CD8-positive, alpha-beta memory T cell (primary cell): ENCODE results near the gene CHEK1. TPM values are rescaled to one million over a fixed set of nuclear protein-coding genes. Genes with fewer than 3 reads are reported as not detected.
A peak's percentile ranks its signal among the peaks of the same experiment; 100 is the strongest.

Source experiments
- CTCF ChIA-PET: fragments of 350-600 bp; sonication (Branson Sonifier 250); formaldehyde crosslinking; loops from one replicate; lab custom pipeline; 2021; ENCODE audit warnings: antibody characterized with exemption; lab: Charles Lee
- POLR2A ChIA-PET: fragments of 350-600 bp; sonication (Branson Sonifier 250); formaldehyde crosslinking; loops from one replicate; lab custom pipeline; 2021; ENCODE audit warnings: antibody characterized with exemption; lab: Charles Lee
- DNase-seq, 5 donors: peaks; one replicate each; pipeline versions ENCODE4 v3.0.0 to v3.0.0-alpha.2; 2020 to 2022; ENCODE audit warnings: mixed read lengths in 1 of 5
- H3K27ac ChIP-seq: one replicate; pipeline ENCODE4 v1.7.0; 2013; ENCODE audit warnings: low read depth, mild to moderate bottlenecking, low read length, moderate library complexity
- H3K27me3 ChIP-seq: 2 replicates; pipeline ENCODE4 v1.7.0; 2013; ENCODE audit warnings: low read length, mild to moderate bottlenecking; ENCODE audit not compliant: insufficient read depth, poor library complexity, severe bottlenecking
- H3K36me3 ChIP-seq: 2 replicates; pipeline ENCODE4 v1.7.0; 2013; ENCODE audit warnings: mild to moderate bottlenecking, low read length, moderate library complexity; ENCODE audit not compliant: insufficient read depth
- H3K4me1 ChIP-seq: 2 replicates; pipeline ENCODE4 v1.7.0; 2013; ENCODE audit warnings: mild to moderate bottlenecking, low read length, moderate library complexity; ENCODE audit not compliant: insufficient read depth
- H3K4me3 ChIP-seq: 2 replicates; pipeline ENCODE4 v1.7.0; 2013; ENCODE audit warnings: mild to moderate bottlenecking, low read length
- H3K9me3 ChIP-seq: 2 replicates; pipeline ENCODE4 v1.7.0; 2013; ENCODE audit warnings: mild to moderate bottlenecking, low read length
- H3K27ac Mint-ChIP-seq, 8 donors: one replicate each; pipeline ENCODE4 v1.8.0; 2020 to 2021; ENCODE audit warnings: mixed read lengths in 8 of 8, mild to moderate bottlenecking in 6 of 8, inconsistent platforms in 3 of 8, moderate library complexity in 3 of 8
- H3K27me3 Mint-ChIP-seq, 2 donors: one replicate each; pipeline ENCODE4 v1.8.0; 2020 to 2021; ENCODE audit warnings: mixed read lengths in 2 of 2, mild to moderate bottlenecking in 1 of 2, moderate library complexity in 1 of 2
- H3K36me3 Mint-ChIP-seq, 3 donors: one replicate each; pipeline ENCODE4 v1.8.0; 2020 to 2021; ENCODE audit warnings: mixed read lengths in 3 of 3, inconsistent platforms in 1 of 3, mild to moderate bottlenecking in 1 of 3
- H3K4me1 Mint-ChIP-seq, 3 donors: one replicate each; pipeline ENCODE4 v1.8.0; 2020 to 2021; ENCODE audit warnings: mixed read lengths in 3 of 3, inconsistent platforms in 1 of 3, mild to moderate bottlenecking in 1 of 3
- H3K4me3 Mint-ChIP-seq, 7 donors: one replicate each; pipeline ENCODE4 v1.8.0; 2020 to 2021; ENCODE audit warnings: mixed read lengths in 7 of 7, mild to moderate bottlenecking in 6 of 7, moderate library complexity in 4 of 7, inconsistent platforms in 2 of 7
- H3K9me3 Mint-ChIP-seq, 5 donors: one replicate each; pipeline ENCODE4 v1.8.0; 2020 to 2022; ENCODE audit warnings: mixed read lengths in 5 of 5, mild to moderate bottlenecking in 3 of 5, moderate library complexity in 2 of 5, inconsistent platforms in 1 of 5
- polyA plus RNA-seq: library from polyadenylated mRNA; unstranded; fragments of 300-500 nt; fragmentation: Illumina TruSeq; gene quantifications from one replicate; pipeline ENCODE4 v1.2.3, GENCODE V29; 2021
- total RNA-seq, 2 experiments: library from RNA; stranded (reverse); gene quantifications; one replicate each; pipeline ENCODE4 v1.2.3, GENCODE V29; 2021

The CHEK1 gene
- total and polyA plus RNA-seq, 3 experiments from 2014 or later = 1.2 to 144 (median 139) TPM

DNA sequence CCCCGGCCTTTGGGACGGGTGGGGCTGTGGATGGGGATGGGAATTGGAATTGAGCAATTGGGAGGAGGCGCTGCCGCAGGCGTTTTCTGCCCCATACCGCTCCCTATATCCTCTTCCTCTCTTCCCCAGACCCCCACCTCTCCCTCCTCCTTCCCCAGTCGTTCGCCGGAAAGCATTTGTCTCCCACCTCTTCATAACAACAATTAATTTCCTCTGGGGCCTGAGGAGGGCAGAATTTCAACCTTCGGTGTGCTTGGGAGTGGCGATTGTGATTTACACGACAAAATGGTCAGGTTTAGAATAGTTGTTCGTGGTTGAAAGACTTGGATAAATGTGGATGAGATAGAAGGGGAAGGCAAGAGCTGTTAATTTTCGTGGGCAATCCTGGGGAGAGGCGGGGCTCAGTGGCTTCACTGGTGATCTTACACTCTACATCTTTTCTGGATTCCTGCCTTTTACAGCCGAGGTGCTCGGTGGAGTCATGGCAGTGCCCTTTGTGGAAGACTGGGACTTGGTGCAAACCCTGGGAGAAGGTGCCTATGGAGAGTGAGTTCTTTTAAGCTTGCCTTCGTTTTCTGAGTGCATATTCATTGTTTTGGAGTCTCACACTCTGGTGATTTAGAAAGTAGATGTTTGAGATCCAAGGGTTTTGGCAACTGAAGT lies 1.5 kb downstream of the CHEK1 start:
- Histone ChIP-seq H3K4me1 (peaks cover 13% of the 10 kb centered on the region), H3K4me3 (peak overlapping the region; percentile 95), H3K36me3 (peaks cover 3% of the 10 kb centered on the region), H3K27me3 (no peaks in the 10 kb centered on the region), H3K27ac (peak overlapping the region; percentile 97), H3K9me3 (no peaks in the 10 kb centered on the region)
- ChIA-PET POLR2A (no interaction called here), CTCF (interaction anchor here (3.0 kb wide), 1 partner anchor 34 kb away, joined by 13 read pairs; the partner anchor contains the start of gene STT3A)
- peak in 3 of 5 donors; percentile 21 to 46 (median 39) for DNase-seq
- Mint-ChIP-seq H3K9me3 (no peaks in the 10 kb centered on the region), H3K27me3 (no peaks in the 10 kb centered on the region), H3K4me3 (peak overlapping the region; percentile 92 to 99 (median 96)), H3K36me3 (peaks cover 0 to 14% (median 0%) of the 10 kb centered on the region in 3 donors), H3K27ac (peak overlapping the region; percentile 66 to 99 (median 92)), H3K4me1 (peaks cover 21 to 29% (median 25%) of the 10 kb centered on the region in 3 donors)

DNA sequence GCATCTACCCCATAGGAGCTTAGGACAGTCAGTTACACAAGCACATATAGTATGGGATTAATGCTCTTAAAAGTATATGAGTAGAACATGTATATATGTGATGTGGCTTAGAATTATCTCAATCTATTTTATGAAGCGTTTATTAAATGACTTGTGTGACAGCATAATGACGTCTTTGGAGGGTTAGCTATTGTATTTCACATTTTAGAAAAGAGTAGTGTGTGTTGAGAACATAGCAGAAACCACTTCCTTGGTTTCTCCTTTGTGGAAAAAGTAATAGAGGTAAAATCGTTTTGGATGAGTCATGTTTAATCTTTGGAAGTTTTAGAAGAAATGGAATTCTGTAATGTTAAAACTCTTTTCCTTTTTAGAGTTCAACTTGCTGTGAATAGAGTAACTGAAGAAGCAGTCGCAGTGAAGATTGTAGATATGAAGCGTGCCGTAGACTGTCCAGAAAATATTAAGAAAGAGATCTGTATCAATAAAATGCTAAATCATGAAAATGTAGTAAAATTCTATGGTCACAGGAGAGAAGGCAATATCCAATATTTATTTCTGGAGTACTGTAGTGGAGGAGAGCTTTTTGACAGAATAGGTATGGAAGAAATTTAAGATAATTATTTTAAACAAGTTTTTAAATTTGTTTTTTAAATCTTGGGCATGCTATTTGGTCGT lies 2.4 kb downstream of the CHEK1 start:
- no peaks in the 10 kb centered on the region for H3K36me3 ChIP-seq
- Mint-ChIP-seq H3K4me1 (peaks cover 21 to 31% (median 25%) of the 10 kb centered on the region in 3 donors), H3K27me3 (no peaks in the 10 kb centered on the region), H3K27ac (peak overlapping the region in 7 of 8 donors; percentile 10 to 98 (median 79)), H3K4me3 (peak overlapping the region; percentile 92 to 99 (median 96)), H3K9me3 (no peaks in the 10 kb centered on the region), H3K36me3 (peaks cover 0 to 6% (median 0%) of the 10 kb centered on the region in 3 donors)
- H3K4me3 ChIP-seq = peak overlapping the region; percentile 95
- H3K27me3 ChIP-seq = no peaks in the 10 kb centered on the region
- peak overlapping the region; percentile 97 for H3K27ac ChIP-seq
- no peak for DNase-seq
- ChIA-PET CTCF (no interaction called here), POLR2A (no interaction called here)
- H3K9me3 ChIP-seq = no peaks in the 10 kb centered on the region
- H3K4me1 ChIP-seq = peaks cover 13% of the 10 kb centered on the region

DNA sequence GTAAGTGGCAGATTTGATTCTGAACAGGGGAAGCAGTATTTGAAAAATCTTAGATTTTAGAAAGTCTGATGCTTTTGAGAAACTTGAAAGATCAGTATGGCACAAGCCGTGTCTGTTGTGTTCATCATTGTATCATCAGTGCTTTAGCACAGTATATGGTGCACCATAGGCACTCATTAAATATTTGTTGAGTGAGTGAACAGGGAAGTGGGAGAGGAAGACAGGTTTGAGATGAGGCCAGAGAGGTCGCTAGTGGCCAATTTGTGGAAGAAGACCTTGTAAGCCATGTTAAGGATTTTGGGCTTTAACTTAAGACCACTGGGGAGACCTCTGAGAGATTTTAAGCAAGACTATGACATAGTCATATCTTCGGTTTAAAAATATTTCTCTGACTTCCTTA lies 12.9 kb downstream of the CHEK1 start:
- CTCF ChIA-PET = no interaction called here
- no peaks in the 10 kb centered on the region for H3K36me3 ChIP-seq
- no peaks in the 10 kb centered on the region for H3K9me3 ChIP-seq
- Mint-ChIP-seq H3K4me3 (no peak overlapping the region), H3K4me1 (no peaks in the 10 kb centered on the region), H3K27ac (no peak overlapping the region), H3K36me3 (peaks cover 0 to 1% (median 0%) of the 10 kb centered on the region in 3 donors), H3K27me3 (no peaks in the 10 kb centered on the region), H3K9me3 (no peaks in the 10 kb centered on the region)
- no peak overlapping the region for H3K27ac ChIP-seq
- POLR2A ChIA-PET = no interaction called here
- no peaks in the 10 kb centered on the region for H3K4me1 ChIP-seq
- H3K4me3 ChIP-seq = no peak overlapping the region
- DNase-seq = no peak
- H3K27me3 ChIP-seq = no peaks in the 10 kb centered on the region

DNA sequence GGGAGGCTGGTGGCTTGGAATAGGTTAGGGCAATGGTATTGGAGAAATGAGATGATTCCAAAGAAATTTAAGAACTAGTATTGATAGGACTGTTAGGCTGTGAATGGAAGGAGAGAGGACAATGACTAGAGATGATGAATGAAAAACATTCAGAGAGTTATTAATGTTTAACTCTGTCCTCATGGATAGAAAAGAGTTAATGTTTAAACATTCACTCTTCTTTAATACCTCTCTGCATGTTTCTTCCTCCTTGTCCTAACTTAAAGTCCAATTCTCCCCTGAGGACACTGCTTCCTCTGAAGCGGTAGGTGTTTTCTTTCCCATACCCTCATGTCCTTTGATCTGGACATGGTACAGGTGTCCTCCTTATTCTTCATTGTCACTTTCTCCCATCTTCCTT lies 13.4 kb downstream of the CHEK1 start:
- Histone ChIP-seq H3K4me1 (no peaks in the 10 kb centered on the region), H3K36me3 (no peaks in the 10 kb centered on the region), H3K9me3 (no peaks in the 10 kb centered on the region), H3K27me3 (no peaks in the 10 kb centered on the region), H3K27ac (no peak overlapping the region), H3K4me3 (no peak overlapping the region)
- DNase-seq = no peak
- Mint-ChIP-seq H3K4me1 (no peaks in the 10 kb centered on the region), H3K36me3 (peaks cover 0 to 1% (median 0%) of the 10 kb centered on the region in 3 donors), H3K27ac (no peak overlapping the region), H3K4me3 (no peak overlapping the region), H3K27me3 (no peaks in the 10 kb centered on the region), H3K9me3 (no peaks in the 10 kb centered on the region)
- ChIA-PET CTCF (no interaction called here), POLR2A (no interaction called here)

DNA sequence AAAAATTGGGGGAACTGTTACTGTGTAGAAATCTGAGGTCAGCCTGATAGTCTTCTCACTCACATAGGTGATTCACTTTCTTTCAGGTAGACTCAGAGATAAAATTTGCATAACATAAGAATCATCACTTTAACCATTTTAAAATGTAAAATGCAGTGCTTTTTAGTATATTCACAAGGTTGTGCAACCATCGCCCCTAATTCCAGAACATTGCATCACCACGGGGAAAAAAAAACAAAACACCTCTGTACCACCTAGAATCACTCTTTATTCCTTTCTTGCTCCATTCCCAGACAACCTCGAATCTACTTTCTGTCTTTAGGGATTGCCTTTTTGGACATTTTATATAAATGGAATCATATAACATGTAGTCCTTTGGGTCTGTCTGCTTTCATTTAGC lies 20.9 kb downstream of the CHEK1 start:
- Histone ChIP-seq H3K27me3 (no peaks in the 10 kb centered on the region), H3K27ac (no peak overlapping the region), H3K4me1 (no peaks in the 10 kb centered on the region), H3K4me3 (no peak overlapping the region), H3K9me3 (no peaks in the 10 kb centered on the region), H3K36me3 (no peaks in the 10 kb centered on the region)
- Mint-ChIP-seq H3K27me3 (no peaks in the 10 kb centered on the region), H3K36me3 (no peaks in the 10 kb centered on the region), H3K4me3 (no peak overlapping the region), H3K9me3 (no peaks in the 10 kb centered on the region), H3K27ac (no peak overlapping the region), H3K4me1 (peaks cover 7 to 9% (median 7%) of the 10 kb centered on the region in 3 donors)
- ChIA-PET POLR2A (no interaction called here), CTCF (no interaction called here)
- DNase-seq = no peak

DNA sequence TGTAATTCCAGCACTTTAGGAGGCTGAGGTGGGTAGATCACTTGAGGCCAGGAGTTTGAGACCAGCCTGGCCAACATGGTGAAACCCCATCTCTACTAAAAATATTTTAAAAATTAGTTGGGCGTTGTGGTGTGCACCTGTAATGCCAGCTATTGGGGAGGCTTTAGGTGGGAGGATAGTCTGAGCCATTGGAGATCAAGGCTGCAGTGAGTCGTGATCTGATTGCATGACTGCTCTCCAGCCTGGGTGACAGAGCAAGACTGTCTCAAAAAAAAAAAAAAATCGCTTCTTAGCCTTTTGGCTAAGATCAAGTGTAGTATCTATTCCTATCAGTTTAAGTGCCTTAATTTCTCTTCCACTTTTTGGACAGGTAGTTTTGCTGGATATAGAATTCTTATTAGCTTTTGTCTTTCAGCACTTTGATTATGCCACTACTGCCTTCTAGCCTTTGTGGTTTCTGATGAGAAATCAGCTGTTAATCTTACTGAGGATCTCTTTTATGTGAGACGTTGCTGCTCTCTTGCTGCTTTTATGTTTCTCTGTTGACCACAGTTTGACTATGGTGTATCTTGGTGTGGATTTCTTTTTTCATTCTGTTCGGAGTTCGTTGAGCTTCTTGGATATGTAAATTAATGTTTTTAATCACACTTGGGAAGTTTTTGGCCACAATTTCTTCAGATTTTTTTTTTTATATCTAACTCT lies 24.7 kb downstream of the CHEK1 start:
- Histone ChIP-seq H3K9me3 (no peaks in the 10 kb centered on the region), H3K36me3 (no peaks in the 10 kb centered on the region), H3K4me1 (no peaks in the 10 kb centered on the region), H3K27me3 (no peaks in the 10 kb centered on the region), H3K4me3 (no peak overlapping the region), H3K27ac (no peak overlapping the region)
- CTCF ChIA-PET = no interaction called here
- Mint-ChIP-seq H3K4me1 (peaks cover 7 to 9% (median 7%) of the 10 kb centered on the region in 3 donors), H3K27ac (peak overlapping the region in 3 of 8 donors; percentile 2 to 4 (median 3)), H3K4me3 (peak overlapping the region in 1 of 7 donors; percentile 2), H3K36me3 (no peaks in the 10 kb centered on the region), H3K27me3 (no peaks in the 10 kb centered on the region), H3K9me3 (no peaks in the 10 kb centered on the region)
- DNase-seq = no peak
- POLR2A ChIA-PET = no interaction called here

DNA sequence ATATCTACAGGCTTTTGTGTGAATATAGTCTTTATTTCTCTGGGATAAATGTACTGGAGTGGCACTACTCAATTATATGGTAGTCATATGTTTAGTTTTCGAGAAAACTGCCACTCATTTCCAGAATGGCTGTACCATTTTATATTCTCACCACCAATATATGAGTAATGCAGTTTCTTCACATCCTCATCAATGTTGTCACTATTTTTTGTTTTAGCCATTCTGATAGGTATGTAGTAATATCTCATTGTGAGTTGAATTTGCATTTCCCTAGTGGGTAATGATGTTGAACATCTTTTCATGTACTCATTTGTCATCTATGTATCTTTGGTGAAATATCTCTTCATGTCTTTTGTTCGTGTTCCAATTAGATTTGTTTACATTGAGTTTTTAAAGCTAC lies 37.7 kb downstream of the CHEK1 start:
- ChIA-PET CTCF (no interaction called here), POLR2A (no interaction called here)
- Histone ChIP-seq H3K36me3 (no peaks in the 10 kb centered on the region), H3K27ac (no peak overlapping the region), H3K27me3 (no peaks in the 10 kb centered on the region), H3K4me1 (no peaks in the 10 kb centered on the region), H3K9me3 (no peaks in the 10 kb centered on the region), H3K4me3 (no peak overlapping the region)
- peaks cover 0 to 4% (median 0%) of the 10 kb centered on the region in 3 donors for H3K4me1 Mint-ChIP-seq
- peaks cover 0 to 1% (median 0%) of the 10 kb centered on the region in 5 donors for H3K9me3 Mint-ChIP-seq
- no peak for DNase-seq
- no peak overlapping the region for H3K4me3 Mint-ChIP-seq
- H3K27me3 Mint-ChIP-seq = no peaks in the 10 kb centered on the region
- no peak overlapping the region for H3K27ac Mint-ChIP-seq
- peaks cover 0 to 18% (median 7%) of the 10 kb centered on the region in 3 donors for H3K36me3 Mint-ChIP-seq

DNA sequence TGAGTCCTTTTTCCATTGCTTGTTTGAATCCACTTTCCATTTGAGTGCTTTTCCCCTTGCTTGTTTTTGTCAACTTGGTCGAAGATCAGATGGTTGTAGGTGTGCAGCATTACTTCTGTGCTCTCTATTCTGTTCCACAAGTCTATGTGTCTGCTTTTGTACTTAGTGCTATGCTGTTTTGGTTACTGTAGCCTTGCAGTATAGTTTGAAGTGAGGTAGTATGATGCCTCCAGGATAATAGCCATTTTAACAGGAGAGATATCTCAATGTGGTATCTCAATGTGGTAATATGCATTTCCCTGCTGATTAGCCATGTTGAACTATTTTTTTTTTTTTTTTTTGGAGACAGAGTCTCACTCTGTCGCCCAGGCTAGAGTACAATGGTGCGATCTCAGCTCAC lies 38.9 kb downstream of the CHEK1 start:
- no peaks in the 10 kb centered on the region for H3K27me3 ChIP-seq
- no peak for DNase-seq
- peaks cover 0 to 1% (median 0%) of the 10 kb centered on the region in 5 donors for H3K9me3 Mint-ChIP-seq
- H3K36me3 Mint-ChIP-seq = peaks cover 0 to 23% (median 10%) of the 10 kb centered on the region in 3 donors
- no peak overlapping the region for H3K27ac Mint-ChIP-seq
- H3K4me1 Mint-ChIP-seq = peaks cover 0 to 4% (median 0%) of the 10 kb centered on the region in 3 donors
- no peaks in the 10 kb centered on the region for H3K9me3 ChIP-seq
- no peaks in the 10 kb centered on the region for H3K4me1 ChIP-seq
- ChIA-PET CTCF (no interaction called here), POLR2A (no interaction called here)
- H3K4me3 Mint-ChIP-seq = no peak overlapping the region
- H3K27me3 Mint-ChIP-seq = no peaks in the 10 kb centered on the region
- no peak overlapping the region for H3K4me3 ChIP-seq
- H3K27ac ChIP-seq = no peak overlapping the region
- H3K36me3 ChIP-seq = no peaks in the 10 kb centered on the region
